Tibial nerve (tissue), 4 donors: ENCODE measurements around the gene CUX1. TPM values are rescaled to one million over a fixed set of nuclear protein-coding genes. Genes with fewer than 3 reads are reported as not detected.
"Not testable (repeated sequence)": the region's sequence is repeated elsewhere in the genome, so short reads cannot be mapped to it uniquely, and the experiment has no call there.

Experiments
- DNase-seq, 2 donors: peaks; one replicate each; pipeline ENCODE4 v3.0.0-alpha.2; 2019; ENCODE audit warnings: low spot score in 2 of 2
- H3K27ac ChIP-seq, 4 donors: fragments of 200-600 bp; sonication (generic) in 3 of 4; one replicate each; pipeline ENCODE4 v1.5.1; 2017 to 2019; ENCODE audit warnings: mild to moderate bottlenecking in 1 of 4
- H3K27me3 ChIP-seq, 2 donors: fragments of 200-600 bp; sonication (generic) in 1 of 2; one replicate each; pipeline versions ENCODE4 v1.5.1 to v1.6.0; 2017 to 2019
- H3K36me3 ChIP-seq, 3 donors: fragments of 200-600 bp; sonication (generic); one replicate each; pipeline ENCODE4 v1.5.1; 2018 to 2019
- H3K4me1 ChIP-seq, 4 donors: fragments of 200-600 bp; sonication (generic) in 3 of 4; one replicate each; pipeline ENCODE4 v1.5.1; 2017 to 2019
- H3K4me3 ChIP-seq, 4 donors: fragments of 200-600 bp; sonication (generic) in 3 of 4; one replicate each; pipeline ENCODE4 v1.5.1; 2017 to 2019; ENCODE audit warnings: mild to moderate bottlenecking in 1 of 4, moderate library complexity in 1 of 4
- H3K9me3 ChIP-seq, 4 donors: fragments of 200-600 bp; sonication (generic) in 3 of 4; one replicate each; pipeline ENCODE4 v1.5.1; 2017 to 2019
- CTCF ChIP-seq, 5 experiments: fragments of 200-600 bp in 3 of 5; fragments of 450-650 bp in 2 of 5; sonication (generic) in 3 of 5; IDR thresholded peaks; one replicate each; pipeline ENCODE4 v1.5.1; 2016 to 2019; ENCODE audit warnings: antibody characterized with exemption in 5 of 5, mild to moderate bottlenecking in 3 of 5, moderate library complexity in 2 of 5
- EP300 ChIP-seq, 2 donors: sonication (generic); formaldehyde crosslinking; IDR thresholded peaks; one replicate each; pipeline ENCODE4 v1.6.1; 2017; ENCODE audit warnings: antibody characterized with exemption in 2 of 2, mild to moderate bottlenecking in 1 of 2
- POLR2A ChIP-seq, 2 donors: fragments of 450-650 bp; IDR thresholded peaks; one replicate each; pipeline ENCODE4 v1.6.1; 2017; ENCODE audit warnings: antibody characterized with exemption in 2 of 2, mild to moderate bottlenecking in 2 of 2, moderate library complexity in 2 of 2
- WGBS, 2 donors: methylation state at CpG; one replicate each; pipeline ENCODE4 v1.1.5; 2018; 5-methylcytosine and 5-hydroxymethylcytosine counted together
- total RNA-seq, 4 donors: library from RNA; depleted of rRNA; stranded (reverse); fragments of >200 nt; gene quantifications; one replicate each; pipeline ENCODE4 v1.1.0, GENCODE V29; 2016

The CUX1 gene
- total RNA-seq, 4 donors from 2014 or later = 74.5 to 104 (median 84.3) TPM

DNA sequence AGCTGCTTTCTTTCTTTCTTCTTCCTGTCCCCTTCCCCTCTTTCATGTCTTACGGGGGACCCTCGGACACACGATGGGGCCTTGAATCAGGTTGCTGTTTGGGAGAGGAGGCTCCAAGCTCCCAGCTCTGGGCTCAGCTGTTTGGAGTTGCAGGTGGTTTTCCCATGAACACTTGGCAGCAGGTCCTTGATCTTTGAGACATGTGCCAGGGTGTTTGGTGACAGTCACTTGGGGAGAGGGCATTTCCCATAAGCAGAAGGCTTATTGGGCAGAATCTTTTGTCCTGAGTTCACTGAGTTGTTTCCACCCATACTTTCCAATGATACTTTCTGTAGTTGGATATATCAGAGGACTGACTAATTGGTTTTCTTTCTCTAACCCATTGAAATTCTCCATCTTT lies 364.6 kb downstream of the CUX1 start:
- Histone ChIP-seq H3K4me1 (no peaks in the 10 kb centered on the region), H3K27ac (no peak overlapping the region), H3K36me3 (peaks cover 0 to 83% (median 0%) of the 10 kb centered on the region in 3 donors), H3K9me3 (no peaks in the 10 kb centered on the region), H3K27me3 (no peaks in the 10 kb centered on the region), H3K4me3 (no peak overlapping the region)
- WGBS, 2 donors = 62 to 85% methylated on average over 3 of the region's 3 CpGs
- no peak for DNase-seq
- TF ChIP-seq POLR2A (IDR thresholded peaks at IDR 0.05) (no peak), CTCF (IDR thresholded peaks at IDR 0.05) (no peak), EP300 (IDR thresholded peaks at IDR 0.05) (no peak)

DNA sequence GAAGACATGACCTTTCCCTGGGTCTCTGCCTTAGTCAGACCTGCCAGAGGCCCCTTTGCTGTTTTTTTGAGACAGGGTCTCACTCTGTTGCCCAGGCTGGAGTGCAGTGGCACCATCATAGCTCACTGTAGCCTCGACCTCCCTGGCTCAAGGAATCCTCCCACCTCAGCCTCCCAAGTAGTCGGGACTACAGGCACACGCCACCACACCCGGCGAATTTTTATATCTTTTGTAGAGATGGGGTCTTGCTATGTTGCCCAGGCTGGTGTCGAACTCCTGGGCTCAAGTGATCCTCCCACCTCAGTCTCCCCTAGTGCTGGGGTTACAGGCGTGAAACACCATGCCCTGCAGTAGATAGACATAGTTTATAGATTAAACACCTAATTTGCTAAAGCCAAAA lies 366.4 kb downstream of the CUX1 start:
- H3K36me3 ChIP-seq = peaks cover 0 to 81% (median 0%) of the 10 kb centered on the region in 3 donors
- not testable (repeated sequence) for H3K27ac ChIP-seq, H3K27me3 ChIP-seq, DNase-seq, H3K4me1 ChIP-seq, H3K9me3 ChIP-seq, H3K4me3 ChIP-seq
- WGBS, 2 donors = 92 to 99% methylated on average over 7 of the region's 7 CpGs

DNA sequence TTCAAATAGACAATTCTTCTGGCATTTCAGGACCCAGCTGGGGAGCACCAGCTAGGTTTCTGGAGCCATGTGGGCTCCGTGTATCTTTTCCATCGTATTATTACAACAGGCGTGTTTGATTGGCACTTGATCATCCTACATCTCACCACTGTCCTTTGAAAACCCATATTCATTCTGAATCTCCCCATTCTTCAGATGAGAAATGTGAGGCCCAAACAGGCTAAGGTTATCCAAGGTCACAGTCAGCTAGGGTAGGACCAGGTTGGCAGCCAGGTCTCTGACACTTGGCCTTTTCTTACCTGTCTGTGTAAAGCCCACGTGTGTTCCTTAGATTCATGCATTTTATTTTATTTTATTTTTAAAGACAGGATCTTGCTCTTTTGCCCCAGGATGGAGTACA lies 366.9 kb downstream of the CUX1 start:
- no peak for DNase-seq
- Histone ChIP-seq H3K36me3 (peaks cover 0 to 78% (median 0%) of the 10 kb centered on the region in 3 donors), H3K9me3 (no peaks in the 10 kb centered on the region), H3K27ac (no peak overlapping the region), H3K4me1 (no peaks in the 10 kb centered on the region), H3K27me3 (no peaks in the 10 kb centered on the region), H3K4me3 (no peak overlapping the region)
- no peak for TF ChIP-seq CTCF (IDR thresholded peaks at IDR 0.05)
- TF ChIP-seq POLR2A (IDR thresholded peaks at IDR 0.05) = no peak
- TF ChIP-seq EP300 (IDR thresholded peaks at IDR 0.05) = no peak
- WGBS, 2 donors = 95 to 98% methylated on average over 4 of the region's 4 CpGs

DNA sequence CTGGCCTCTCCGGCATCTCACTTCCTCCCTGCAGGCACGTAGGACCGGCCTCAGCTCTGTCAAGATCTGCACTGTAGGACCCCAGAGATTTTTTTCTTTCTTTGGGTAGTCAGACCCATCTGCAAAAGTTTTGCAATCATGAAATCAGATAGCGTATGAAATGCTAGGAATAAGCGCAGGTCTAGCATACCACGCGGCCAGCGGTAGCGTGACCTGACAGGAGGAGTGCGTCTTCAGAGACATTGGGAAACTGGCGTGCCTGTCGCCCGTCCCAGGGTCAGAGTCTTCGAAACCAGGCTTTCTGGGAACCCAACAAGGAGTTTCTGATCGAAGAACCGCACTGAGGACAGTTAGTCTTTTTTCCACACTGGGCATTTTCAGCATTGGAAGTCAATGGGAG lies 368.4 kb downstream of the CUX1 start:
- H3K36me3 ChIP-seq = peaks cover 0 to 78% (median 6%) of the 10 kb centered on the region in 3 donors
- H3K27ac ChIP-seq = no peak overlapping the region
- H3K4me3 ChIP-seq = no peak overlapping the region
- H3K9me3 ChIP-seq = no peaks in the 10 kb centered on the region
- H3K4me1 ChIP-seq = no peaks in the 10 kb centered on the region
- DNase-seq = no peak
- WGBS, 2 donors = 91 to 96% methylated on average over 16 of the region's 16 CpGs
- H3K27me3 ChIP-seq = no peaks in the 10 kb centered on the region
- TF ChIP-seq EP300 (IDR thresholded peaks at IDR 0.05) (no peak), CTCF (IDR thresholded peaks at IDR 0.05) (no peak), POLR2A (IDR thresholded peaks at IDR 0.05) (no peak)

DNA sequence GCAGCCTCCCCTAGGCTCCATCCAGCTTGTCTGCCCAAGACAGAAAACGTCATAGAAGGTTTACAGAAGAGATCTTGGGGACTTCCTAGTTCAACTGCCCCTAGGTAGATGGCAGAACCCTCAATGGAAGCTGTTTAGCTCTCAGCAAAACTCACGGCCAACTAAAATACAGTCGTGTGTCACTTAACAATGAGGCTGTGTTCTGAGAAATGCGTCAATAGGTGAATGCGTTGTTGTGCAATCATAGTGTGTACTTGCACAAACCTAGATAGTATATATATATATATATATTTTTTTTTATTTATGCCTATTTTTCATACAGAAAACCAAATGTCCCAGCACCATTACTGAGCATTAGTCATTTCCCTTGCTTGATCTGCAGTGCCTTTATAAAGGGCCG lies 368.9 kb downstream of the CUX1 start:
- Histone ChIP-seq H3K4me3 (no peak overlapping the region), H3K27ac (no peak overlapping the region), H3K36me3 (peaks cover 0 to 78% (median 6%) of the 10 kb centered on the region in 3 donors), H3K27me3 (no peaks in the 10 kb centered on the region), H3K9me3 (no peaks in the 10 kb centered on the region), H3K4me1 (no peaks in the 10 kb centered on the region)
- DNase-seq = no peak
- 83% methylated on average over 6 of the region's 6 CpGs for WGBS, 2 donors
- TF ChIP-seq CTCF (IDR thresholded peaks at IDR 0.05) (no peak), EP300 (IDR thresholded peaks at IDR 0.05) (no peak), POLR2A (IDR thresholded peaks at IDR 0.05) (no peak)

GRCh38 chr7:102188746-102189145 lies 371.3 kb downstream of the CUX1 start:
- no peaks in the 10 kb centered on the region for H3K9me3 ChIP-seq
- H3K36me3 ChIP-seq = peaks cover 0 to 82% (median 6%) of the 10 kb centered on the region in 3 donors
- H3K27me3 ChIP-seq = no peaks in the 10 kb centered on the region
- no peak for DNase-seq
- no peaks in the 10 kb centered on the region for H3K4me1 ChIP-seq
- 76 to 80% methylated on average over 7 of the region's 7 CpGs for WGBS, 2 donors
- H3K27ac ChIP-seq = no peak overlapping the region
- TF ChIP-seq CTCF (IDR thresholded peaks at IDR 0.05) (no peak), POLR2A (IDR thresholded peaks at IDR 0.05) (no peak), EP300 (IDR thresholded peaks at IDR 0.05) (no peak)
- H3K4me3 ChIP-seq = no peak overlapping the region
